Omental fat pad (tissue), 4 donors: ENCODE results near the gene ABCC1. TPM values are rescaled to one million over a fixed set of nuclear protein-coding genes. Genes with fewer than 3 reads are reported as not detected.
"Not testable (repeated sequence)": the region's sequence is repeated elsewhere in the genome, so short reads cannot be mapped to it uniquely, and the experiment has no call there.

Experiments used
- ATAC-seq: fragments of 150-250 bp; one replicate; pipeline ENCODE4 v1.9.1; 2016; ENCODE audit warnings: mild to moderate bottlenecking, moderate library complexity; ENCODE audit not compliant: low FRiP score
- DNase-seq: peaks from one replicate; pipeline ENCODE4 v3.0.0-alpha.2; 2019; ENCODE audit warnings: low spot score
- total RNA-seq, 4 donors: library from RNA; depleted of rRNA; stranded (reverse); fragments of >200 nt; gene quantifications; one replicate each; pipeline ENCODE4 v1.1.0, GENCODE V29; 2016
- TF ChIP-seq, protein P1 (sequence below), 3 donors: fragments of 450-650 bp; IDR thresholded peaks; one replicate each; pipeline ENCODE4 v1.5.1; 2016 to 2017; ENCODE audit warnings: antibody characterized with exemption in 3 of 3, mild to moderate bottlenecking in 3 of 3, moderate library complexity in 2 of 3

Gene ABCC1
- total RNA-seq, 4 donors from 2014 or later, result 21.8 to 53.2 (median 36.3) TPM

DNA sequence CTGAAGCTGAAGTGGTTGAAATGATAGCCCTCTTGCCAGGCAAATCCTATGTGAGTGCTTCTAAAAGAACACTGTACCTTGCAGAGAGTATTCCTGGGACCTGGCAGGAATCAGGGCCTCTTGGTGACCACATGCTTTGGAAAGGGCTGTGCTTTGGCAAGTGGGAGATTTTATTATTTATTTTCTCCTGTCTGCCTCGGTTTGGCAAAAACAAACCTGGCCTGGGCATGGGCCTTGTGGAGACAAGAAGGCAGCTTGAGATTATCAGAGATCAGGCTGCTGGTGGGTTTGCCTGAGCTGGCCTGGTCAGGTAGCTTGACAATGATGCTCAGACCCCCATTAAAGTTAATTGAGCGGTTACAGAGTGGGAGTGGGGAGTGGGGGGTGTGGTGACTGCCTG is 24.6 kb downstream of the ABCC1 start:
- DNase-seq (no peak), ATAC-seq (no peak)
- TF ChIP-seq, protein P1, sequence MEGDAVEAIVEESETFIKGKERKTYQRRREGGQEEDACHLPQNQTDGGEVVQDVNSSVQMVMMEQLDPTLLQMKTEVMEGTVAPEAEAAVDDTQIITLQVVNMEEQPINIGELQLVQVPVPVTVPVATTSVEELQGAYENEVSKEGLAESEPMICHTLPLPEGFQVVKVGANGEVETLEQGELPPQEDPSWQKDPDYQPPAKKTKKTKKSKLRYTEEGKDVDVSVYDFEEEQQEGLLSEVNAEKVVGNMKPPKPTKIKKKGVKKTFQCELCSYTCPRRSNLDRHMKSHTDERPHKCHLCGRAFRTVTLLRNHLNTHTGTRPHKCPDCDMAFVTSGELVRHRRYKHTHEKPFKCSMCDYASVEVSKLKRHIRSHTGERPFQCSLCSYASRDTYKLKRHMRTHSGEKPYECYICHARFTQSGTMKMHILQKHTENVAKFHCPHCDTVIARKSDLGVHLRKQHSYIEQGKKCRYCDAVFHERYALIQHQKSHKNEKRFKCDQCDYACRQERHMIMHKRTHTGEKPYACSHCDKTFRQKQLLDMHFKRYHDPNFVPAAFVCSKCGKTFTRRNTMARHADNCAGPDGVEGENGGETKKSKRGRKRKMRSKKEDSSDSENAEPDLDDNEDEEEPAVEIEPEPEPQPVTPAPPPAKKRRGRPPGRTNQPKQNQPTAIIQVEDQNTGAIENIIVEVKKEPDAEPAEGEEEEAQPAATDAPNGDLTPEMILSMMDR (IDR thresholded peaks at IDR 0.05), result no peak

DNA sequence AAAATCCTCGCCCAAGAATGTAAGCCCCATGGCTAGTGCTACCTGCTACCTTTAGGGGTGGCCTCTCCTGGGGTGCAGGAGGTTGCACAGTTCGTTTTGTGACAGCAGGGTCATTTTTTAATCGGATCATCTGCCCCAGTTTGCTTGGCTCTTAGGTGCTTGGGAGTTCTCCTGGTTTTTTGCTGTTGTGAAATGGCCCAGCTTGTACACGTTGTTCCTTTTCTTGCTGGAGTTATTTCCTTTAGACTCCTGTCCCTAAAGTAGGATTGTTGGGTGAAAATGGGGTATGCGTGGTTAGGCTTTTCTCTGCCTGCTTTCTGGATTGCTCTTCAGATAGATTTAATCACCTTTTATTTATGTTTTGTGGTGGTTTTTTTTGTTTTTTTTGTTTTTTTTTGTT is 25.8 kb downstream of the ABCC1 start:
- DNase-seq (no peak), ATAC-seq (no peak)
- TF ChIP-seq, protein P1 (IDR thresholded peaks at IDR 0.05), result no peak

DNA sequence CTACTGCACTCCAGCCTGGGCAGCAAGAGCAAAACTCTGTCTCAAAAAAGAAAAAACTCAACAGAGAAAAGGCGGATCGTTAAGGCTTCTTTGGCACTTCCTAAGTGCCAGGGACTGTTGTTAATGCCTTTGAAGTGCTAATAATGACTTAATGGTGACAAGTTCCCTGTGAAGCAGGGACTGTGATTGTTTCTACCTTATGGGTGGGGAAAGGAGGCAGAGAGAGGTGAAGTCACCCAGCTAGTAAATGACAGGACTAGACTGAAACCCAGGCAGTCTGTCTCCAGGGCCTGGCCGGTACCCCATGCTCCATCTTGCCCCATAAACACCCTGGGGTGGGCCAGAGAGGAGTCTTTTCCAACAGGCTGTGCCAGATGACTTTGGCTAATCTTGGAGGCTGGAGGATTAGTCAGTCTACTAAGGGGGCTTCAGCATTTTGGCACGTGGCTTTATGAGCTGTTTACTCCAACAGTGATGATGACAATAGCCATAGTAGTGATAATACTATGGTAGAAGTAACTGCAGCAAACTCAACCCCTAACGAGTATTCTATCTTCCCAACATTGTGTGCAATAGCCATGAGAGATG is 26.9 kb downstream of the ABCC1 start:
- ATAC-seq (peak; percentile 16), DNase-seq (no peak)
- TF ChIP-seq, protein P1 (IDR thresholded peaks at IDR 0.05), result no peak

DNA sequence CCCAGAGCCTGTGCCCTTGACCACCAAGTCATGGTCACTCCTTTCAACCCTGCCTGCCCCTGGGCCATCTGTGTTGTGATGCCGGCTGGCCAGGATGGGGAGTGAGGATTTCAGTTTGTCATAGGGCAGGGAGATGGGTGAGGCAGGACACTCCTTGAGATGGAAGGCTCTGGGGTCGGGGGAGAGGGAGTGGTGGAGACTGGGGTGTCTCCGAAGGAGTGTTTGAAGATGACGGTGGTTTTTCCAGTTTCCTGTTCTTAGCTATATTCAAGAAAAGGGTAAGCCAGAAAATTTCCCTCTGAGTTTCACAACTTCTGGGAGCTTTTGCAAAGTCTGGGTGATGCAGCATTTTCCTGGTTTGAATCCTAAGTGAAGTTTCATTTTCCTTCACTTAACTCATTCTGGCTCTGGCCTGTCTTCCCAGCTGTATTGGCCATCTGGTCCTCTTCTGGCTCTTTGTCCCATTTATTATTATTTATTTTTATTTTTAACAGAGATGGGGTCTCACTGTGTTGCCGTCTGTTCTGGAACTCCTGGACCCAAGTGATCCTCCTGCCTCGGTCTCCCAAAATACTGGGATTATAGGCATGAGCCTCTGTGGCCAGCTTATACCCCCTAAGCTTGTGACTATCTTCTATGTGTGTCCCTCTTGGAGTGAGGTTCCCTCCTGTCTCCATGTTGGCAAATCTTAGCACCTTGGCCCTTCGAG is 27.7 kb downstream of the ABCC1 start:
- no peak for DNase-seq

DNA sequence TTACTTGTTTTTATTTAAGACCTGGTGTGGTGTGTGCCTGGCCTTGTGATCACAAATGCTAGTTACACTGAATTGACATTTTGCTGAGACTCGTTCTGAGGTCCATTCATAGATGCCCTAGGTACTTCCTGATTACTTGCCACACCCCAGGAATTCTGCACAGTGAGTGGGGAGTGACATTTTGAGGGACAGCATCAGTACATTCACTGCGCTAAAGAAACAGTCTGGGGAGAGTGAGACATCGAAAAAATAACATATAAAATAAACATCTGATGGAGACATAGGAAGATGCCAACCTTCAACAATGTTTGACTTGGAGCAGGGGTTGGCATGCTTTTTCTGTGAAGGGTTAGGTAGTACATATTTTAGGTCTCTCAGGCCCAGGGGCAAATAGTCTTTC is 30.4 kb downstream of the ABCC1 start:
- no peak for ATAC-seq
- DNase-seq, result no peak
- TF ChIP-seq, protein P1 (IDR thresholded peaks at IDR 0.05), result no peak

More for the DNA sequence above, 27.7 kb downstream of the ABCC1 start:
- peak; percentile 82 for ATAC-seq
- TF ChIP-seq, protein P1 (IDR thresholded peaks at IDR 0.05), result no peak

DNA sequence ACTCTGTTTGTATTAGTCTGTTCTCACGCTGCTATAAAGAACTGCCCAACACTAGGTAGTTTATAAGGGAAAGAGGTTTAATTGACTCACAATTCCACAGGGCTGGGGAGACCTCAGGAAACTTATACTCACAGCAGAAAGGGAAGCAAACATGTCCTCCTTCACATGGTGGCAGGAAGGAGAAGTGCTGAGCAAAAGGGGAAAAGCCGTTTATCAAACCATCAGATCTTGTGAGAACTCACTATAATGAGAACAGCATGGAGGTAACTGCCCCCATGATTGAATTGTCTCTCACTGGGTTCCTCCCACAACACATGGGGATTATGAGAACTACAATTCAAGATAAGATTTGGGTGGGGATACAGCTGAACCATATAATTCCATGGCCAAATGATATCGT is 30.9 kb downstream of the ABCC1 start:
- no peak for ATAC-seq
- TF ChIP-seq, protein P1 (IDR thresholded peaks at IDR 0.05), result no peak
- DNase-seq, result no peak

DNA sequence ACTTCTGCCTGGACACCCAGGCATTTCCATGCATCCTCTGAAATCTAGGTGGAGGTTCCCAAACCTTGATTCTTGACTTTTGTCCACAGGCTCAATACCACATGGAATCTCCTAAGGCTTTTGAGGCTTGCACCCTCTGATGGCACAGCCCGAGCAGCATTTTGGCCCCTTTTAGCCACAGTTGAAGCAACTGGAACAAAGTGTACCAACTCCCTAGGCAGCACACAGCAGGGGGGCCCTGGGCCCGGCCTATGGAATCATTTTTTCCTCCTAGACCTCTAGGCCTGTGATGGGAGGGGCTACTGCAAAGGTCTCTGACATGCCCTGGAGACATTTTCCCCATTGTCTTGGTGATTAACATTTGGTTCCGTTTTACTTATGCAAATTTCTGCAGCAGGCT is 32.0 kb downstream of the ABCC1 start:
- TF ChIP-seq, protein P1 (IDR thresholded peaks at IDR 0.05), result no peak
- ATAC-seq (no peak), DNase-seq (no peak)

DNA sequence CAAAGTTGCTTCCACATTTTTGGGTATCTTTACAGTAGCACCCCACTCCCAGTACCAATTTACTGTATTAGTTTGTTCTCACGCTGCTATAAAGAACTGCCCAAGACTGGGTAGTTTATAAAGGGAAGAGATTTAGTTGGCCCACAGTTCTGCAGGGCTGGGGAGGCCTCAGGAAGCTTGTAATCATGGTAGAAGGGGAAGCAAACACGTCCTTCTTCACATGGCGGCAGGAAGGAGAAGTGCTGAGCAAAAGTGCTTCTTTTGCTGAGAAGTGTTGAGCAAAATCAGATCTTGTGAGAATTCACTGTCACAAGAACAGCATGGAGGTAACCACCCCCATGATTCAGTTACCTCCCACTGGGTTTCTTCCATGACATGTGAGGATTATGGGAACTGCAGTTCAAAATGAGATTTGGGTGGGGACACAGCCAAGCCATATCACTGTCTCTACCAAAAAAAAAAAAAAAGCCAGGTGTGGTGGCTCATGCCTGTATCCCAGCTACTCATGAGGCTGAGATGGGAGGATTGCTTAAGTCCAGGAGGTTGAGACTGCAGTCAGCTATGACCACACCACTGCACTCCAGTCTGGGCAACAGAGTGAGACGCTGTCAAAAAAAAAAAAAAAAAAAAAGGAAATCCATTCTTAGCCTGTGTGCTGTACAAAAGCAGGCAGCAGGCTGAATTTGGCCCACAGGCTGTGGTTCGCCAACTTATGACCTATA is 32.9 kb downstream of the ABCC1 start:
- DNase-seq, ATAC-seq: not testable (repeated sequence)
